ENCODE results near the gene SLMAP. TPM values are rescaled to one million over a fixed set of nuclear protein-coding genes. Genes with fewer than 3 reads are reported as not detected.

The SLMAP gene
- total RNA-seq, 1 donor from 2014 or later = 52.0 TPM

DNA sequence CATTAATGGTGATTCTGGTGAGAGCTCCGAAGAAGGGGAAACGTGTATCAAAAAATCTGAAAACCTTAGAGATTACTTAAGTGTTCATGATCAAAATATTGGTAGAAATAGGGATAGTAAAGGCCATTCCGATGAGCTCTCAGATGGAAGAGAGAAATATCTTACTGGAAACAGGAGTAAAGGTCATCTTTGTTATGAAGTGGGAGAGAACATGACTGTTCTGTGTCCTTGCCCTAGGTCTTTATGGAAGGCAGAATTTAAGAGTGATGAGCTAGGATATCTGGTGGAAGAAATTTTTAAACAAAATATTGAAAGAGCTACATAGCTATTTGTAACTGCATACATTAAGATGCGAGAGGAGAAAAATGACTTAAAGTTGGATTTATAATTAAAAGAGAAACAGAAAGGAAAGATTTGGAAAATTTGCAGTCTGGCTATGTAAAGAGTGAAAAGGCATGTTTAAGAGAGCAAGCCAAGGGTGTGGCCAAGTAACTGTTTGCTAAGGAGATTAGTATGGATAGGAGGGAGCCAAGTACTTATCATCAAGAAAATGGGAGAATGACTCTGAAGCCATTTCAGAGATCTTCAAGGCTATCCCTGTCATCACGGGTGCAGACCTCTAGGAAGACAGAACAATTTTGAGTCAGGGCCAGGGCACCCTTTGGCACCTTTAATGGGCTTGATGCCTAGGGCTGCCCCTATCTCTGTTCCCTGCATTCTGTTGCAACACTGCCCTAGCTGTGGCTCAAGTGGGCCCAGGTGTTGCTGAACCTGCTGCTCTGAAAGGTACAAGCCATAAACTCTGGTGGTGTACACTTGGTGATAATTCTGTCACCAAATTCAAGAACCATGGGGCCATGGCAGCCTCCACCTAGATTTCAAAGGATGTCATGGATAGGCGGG lies 27.3 kb downstream of the SLMAP start:
- TF ChIP-seq, protein P1, sequence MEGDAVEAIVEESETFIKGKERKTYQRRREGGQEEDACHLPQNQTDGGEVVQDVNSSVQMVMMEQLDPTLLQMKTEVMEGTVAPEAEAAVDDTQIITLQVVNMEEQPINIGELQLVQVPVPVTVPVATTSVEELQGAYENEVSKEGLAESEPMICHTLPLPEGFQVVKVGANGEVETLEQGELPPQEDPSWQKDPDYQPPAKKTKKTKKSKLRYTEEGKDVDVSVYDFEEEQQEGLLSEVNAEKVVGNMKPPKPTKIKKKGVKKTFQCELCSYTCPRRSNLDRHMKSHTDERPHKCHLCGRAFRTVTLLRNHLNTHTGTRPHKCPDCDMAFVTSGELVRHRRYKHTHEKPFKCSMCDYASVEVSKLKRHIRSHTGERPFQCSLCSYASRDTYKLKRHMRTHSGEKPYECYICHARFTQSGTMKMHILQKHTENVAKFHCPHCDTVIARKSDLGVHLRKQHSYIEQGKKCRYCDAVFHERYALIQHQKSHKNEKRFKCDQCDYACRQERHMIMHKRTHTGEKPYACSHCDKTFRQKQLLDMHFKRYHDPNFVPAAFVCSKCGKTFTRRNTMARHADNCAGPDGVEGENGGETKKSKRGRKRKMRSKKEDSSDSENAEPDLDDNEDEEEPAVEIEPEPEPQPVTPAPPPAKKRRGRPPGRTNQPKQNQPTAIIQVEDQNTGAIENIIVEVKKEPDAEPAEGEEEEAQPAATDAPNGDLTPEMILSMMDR (IDR thresholded peaks at IDR 0.05; ENCODE audit: partially characterized antibody, unreplicated experiment) = no peak
- Mint-ChIP-seq H3K4me3 (ENCODE audit: unreplicated experiment) (no peak overlapping the region), H3K36me3 (ENCODE audit: unreplicated experiment) (no peaks in the 10 kb centered on the region), H3K27ac (ENCODE audit: unreplicated experiment) (no peak overlapping the region), H3K9me3 (ENCODE audit: unreplicated experiment) (no peaks in the 10 kb centered on the region), H3K27me3 (ENCODE audit: unreplicated experiment) (no peaks in the 10 kb centered on the region), H3K4me1 (ENCODE audit: low read depth, unreplicated experiment) (no peaks in the 10 kb centered on the region)
- no peak for DNase-seq

DNA sequence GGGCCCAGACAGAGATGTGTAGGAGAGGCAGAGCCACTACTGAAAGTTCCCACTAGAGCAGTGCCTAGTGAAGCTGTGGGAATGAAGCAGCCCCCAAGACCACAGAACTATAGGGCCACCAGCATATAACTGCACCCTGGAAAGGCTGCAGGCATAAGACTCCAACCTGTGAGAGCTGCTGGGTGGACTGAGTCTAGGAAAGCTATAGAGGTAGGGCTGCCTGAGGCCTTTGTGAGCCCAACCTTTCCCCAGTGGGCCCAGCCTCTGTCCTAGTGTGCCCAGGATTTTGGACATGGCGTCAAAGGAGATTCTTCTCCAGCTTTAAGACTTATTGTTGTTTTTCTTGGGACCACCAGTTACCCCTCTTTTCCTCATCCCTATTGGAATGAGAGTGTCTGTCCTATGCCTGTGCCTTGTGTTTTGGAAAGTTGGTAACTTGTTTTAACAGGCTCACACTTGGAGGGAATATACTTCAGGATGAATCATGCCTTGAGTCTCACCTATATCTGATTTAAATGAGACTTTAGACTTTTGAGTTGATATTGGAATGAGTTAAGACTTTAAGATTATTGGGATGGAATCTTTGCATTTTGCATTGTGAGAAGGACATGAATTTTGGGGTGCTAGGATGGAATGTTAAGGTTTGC lies 28.1 kb downstream of the SLMAP start:
- TF ChIP-seq, protein P1 (IDR thresholded peaks at IDR 0.05; ENCODE audit: partially characterized antibody, unreplicated experiment) = no peak
- Mint-ChIP-seq H3K4me3 (ENCODE audit: unreplicated experiment) (no peak overlapping the region), H3K36me3 (ENCODE audit: unreplicated experiment) (no peaks in the 10 kb centered on the region), H3K27me3 (ENCODE audit: unreplicated experiment) (no peaks in the 10 kb centered on the region), H3K27ac (ENCODE audit: unreplicated experiment) (no peak overlapping the region), H3K4me1 (ENCODE audit: low read depth, unreplicated experiment) (no peaks in the 10 kb centered on the region), H3K9me3 (ENCODE audit: unreplicated experiment) (no peaks in the 10 kb centered on the region)
- DNase-seq = no peak

DNA sequence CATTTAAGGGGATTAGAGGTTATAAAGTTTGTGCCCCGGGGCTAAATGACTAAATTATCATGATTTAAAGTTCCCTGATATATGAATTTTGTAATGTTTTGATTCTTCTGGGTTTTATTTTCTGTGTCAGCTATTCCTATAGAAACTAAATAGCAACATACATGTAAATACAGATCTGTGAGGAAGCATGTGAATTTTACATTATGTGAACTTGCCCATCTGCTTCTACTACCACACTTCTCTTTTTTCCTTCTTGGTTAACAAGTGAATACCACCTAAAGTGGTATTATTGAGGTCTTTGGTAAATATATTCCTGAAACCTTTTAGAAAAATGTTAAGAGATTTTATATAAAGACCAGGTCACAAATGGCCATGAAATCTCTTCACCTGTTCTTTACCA lies 29.3 kb downstream of the SLMAP start:
- no peaks in the 10 kb centered on the region for H3K27me3 Mint-ChIP-seq (ENCODE audit: unreplicated experiment)
- no peaks in the 10 kb centered on the region for H3K9me3 Mint-ChIP-seq (ENCODE audit: unreplicated experiment)
- no peak overlapping the region for H3K27ac Mint-ChIP-seq (ENCODE audit: unreplicated experiment)
- DNase-seq = no peak
- TF ChIP-seq, protein P1 (IDR thresholded peaks at IDR 0.05; ENCODE audit: partially characterized antibody, unreplicated experiment) = no peak
- no peaks in the 10 kb centered on the region for H3K36me3 Mint-ChIP-seq (ENCODE audit: unreplicated experiment)
- H3K4me1 Mint-ChIP-seq (ENCODE audit: low read depth, unreplicated experiment) = no peaks in the 10 kb centered on the region
- no peak overlapping the region for H3K4me3 Mint-ChIP-seq (ENCODE audit: unreplicated experiment)

DNA sequence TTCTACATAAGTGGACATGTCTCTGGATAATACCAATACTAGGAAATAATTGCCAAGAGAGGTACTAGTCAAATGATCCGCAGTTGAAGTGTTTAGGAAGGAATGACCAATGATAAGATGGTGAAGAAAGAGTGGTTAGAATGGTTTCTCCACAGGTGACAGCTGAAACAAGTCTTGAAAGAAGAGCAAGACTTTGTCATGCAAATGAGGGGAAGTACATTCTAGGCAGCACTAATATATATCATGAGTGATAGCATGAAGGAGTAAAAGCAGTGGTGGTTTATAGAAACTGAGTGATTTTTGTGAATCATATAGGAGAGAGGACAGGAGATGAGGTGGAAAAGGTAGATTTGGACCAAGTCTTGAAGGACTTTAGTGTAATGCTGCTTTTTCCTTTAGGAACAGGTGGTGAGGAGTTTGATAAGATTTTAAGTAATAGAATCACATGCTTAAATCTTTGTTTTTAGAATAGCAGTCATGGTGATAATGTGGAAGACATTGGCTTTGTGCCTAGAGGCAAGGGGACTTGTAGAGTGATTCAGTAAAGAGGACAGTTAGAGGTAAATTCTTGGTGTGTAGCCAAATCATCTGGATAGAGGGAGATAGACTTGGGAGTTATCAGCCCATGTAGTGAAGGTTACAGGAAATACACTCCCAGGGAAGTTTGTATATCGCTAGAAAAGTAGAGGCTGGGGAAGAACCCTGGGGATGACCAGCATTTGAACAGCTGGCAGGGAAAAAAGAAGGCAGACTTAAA lies 31.9 kb downstream of the SLMAP start:
- no peak overlapping the region for H3K4me3 Mint-ChIP-seq (ENCODE audit: unreplicated experiment)
- no peaks in the 10 kb centered on the region for H3K9me3 Mint-ChIP-seq (ENCODE audit: unreplicated experiment)
- H3K27ac Mint-ChIP-seq (ENCODE audit: unreplicated experiment) = no peak overlapping the region
- H3K27me3 Mint-ChIP-seq (ENCODE audit: unreplicated experiment) = no peaks in the 10 kb centered on the region
- H3K36me3 Mint-ChIP-seq (ENCODE audit: unreplicated experiment) = no peaks in the 10 kb centered on the region
- H3K4me1 Mint-ChIP-seq (ENCODE audit: low read depth, unreplicated experiment) = no peaks in the 10 kb centered on the region
- DNase-seq = no peak
- TF ChIP-seq, protein P1 (IDR thresholded peaks at IDR 0.05; ENCODE audit: partially characterized antibody, unreplicated experiment) = no peak

All from glutamatergic neuron (in vitro differentiated cells).